Measurements from ENCODE around the gene TFRC.

- TF ChIP-seq POLR2A (IDR thresholded peaks at IDR 0.05): no peak
- no peak for TF ChIP-seq CTCF (IDR thresholded peaks at IDR 0.05)
Measured at GRCh38 chr3:196012481-196012880, 69.4 kb downstream of the TFRC start.

All from heart left ventricle (tissue), 13 donors.